Colon (tissue), 2 donors: ENCODE results near the gene GNGT2.

ENCODE experiments used
- FAIRE-seq: peaks from 2 replicates; lab custom pipeline; 2012; peaks lifted over from hg19 to GRCh38; lab: Jason Lieb, UNC
- donor health status: control.
- donor health status: control.

GNGT2 gene

GRCh38 chr17:49229076-49229804 is 18.9 kb upstream of the GNGT2 start:
- no peak for FAIRE-seq

- no peak for FAIRE-seq
Observed at GRCh38 chr17:49227436-49228261, 17.3 kb upstream of the GNGT2 start.

GRCh38 chr17:49226771-49227435 is 16.5 kb upstream of the GNGT2 start:
- no peak for FAIRE-seq

- FAIRE-seq, result no peak
Observed at GRCh38 chr17:49225554-49226236, 15.3 kb upstream of the GNGT2 start.

- FAIRE-seq, result no peak
Observed at GRCh38 chr17:49224997-49225337, 14.6 kb upstream of the GNGT2 start.

- FAIRE-seq, result no peak
Observed at GRCh38 chr17:49224198-49224996, 14.0 kb upstream of the GNGT2 start.

GRCh38 chr17:49223517-49224197 is 13.3 kb upstream of the GNGT2 start:
- FAIRE-seq, result no peak

GRCh38 chr17:49223168-49223516 is 12.8 kb upstream of the GNGT2 start:
- FAIRE-seq, result no peak

GRCh38 chr17:49219987-49220386 is 9.6 kb upstream of the GNGT2 start:
- no peak for FAIRE-seq

GRCh38 chr17:49218941-49219913 is 8.9 kb upstream of the GNGT2 start:
- no peak for FAIRE-seq

- no peak for FAIRE-seq
Observed at GRCh38 chr17:49217651-49218413, 7.5 kb upstream of the GNGT2 start.

- no peak for FAIRE-seq
Observed at GRCh38 chr17:49216953-49217650, 6.7 kb upstream of the GNGT2 start.

- no peak for FAIRE-seq
Observed at GRCh38 chr17:49216482-49216881, 6.1 kb upstream of the GNGT2 start.

- FAIRE-seq, result no peak
Observed at GRCh38 chr17:49214676-49215360, 4.4 kb upstream of the GNGT2 start.

- no peak for FAIRE-seq
Observed at GRCh38 chr17:49213847-49214246, 3.5 kb upstream of the GNGT2 start.

- FAIRE-seq, result no peak
Observed at GRCh38 chr17:49213399-49213798, 3.0 kb upstream of the GNGT2 start.

GRCh38 chr17:49209061-49209571 is 1.3 kb downstream of the GNGT2 start:
- no peak for FAIRE-seq

GRCh38 chr17:49204516-49204915 is 5.9 kb downstream of the GNGT2 start:
- FAIRE-seq, result no peak
